Astrocyte (in vitro differentiated cells and primary cell): ENCODE measurements around the gene SLC25A33.
"Not testable (repeated sequence)": the region's sequence is repeated elsewhere in the genome, so short reads cannot be mapped to it uniquely, and the experiment has no call there.

Experiments used
- EZH2 ChIP-seq: IDR thresholded peaks from 2 replicates; pipeline ENCODE4 v1.6.1; 2012; ENCODE audit warnings: mild to moderate bottlenecking, low read length, inconsistent platforms; ENCODE audit not compliant: insufficient read depth
- TF ChIP-seq, protein P1 (sequence below): IDR thresholded peaks from 2 replicates; pipeline ENCODE4 v1.5.1; 2011; ENCODE audit warnings: low read depth, mild to moderate bottlenecking, inconsistent platforms, low read length, moderate library complexity; ENCODE audit not compliant: insufficient read depth

DNA sequence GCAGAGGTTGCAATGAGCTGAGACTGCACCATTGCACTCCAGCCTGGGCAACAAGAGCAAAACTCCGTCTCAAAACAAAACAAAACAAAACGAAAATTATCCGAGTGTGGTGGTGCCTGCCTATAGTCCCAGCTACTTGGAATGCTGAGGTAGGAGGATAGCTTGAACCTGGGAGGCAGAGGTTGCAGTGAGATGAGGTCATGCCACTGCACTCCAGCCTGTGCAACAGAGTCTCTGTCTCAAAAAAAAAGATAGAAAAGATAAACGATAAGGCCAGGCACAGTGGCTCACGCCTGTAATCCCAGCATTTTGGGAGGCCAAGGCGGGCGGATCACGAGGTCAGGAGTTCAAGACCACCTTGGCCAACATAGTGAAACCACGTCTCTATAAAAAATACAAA, 23.7 kb upstream of the SLC25A33 start:
- TF ChIP-seq, protein P1, sequence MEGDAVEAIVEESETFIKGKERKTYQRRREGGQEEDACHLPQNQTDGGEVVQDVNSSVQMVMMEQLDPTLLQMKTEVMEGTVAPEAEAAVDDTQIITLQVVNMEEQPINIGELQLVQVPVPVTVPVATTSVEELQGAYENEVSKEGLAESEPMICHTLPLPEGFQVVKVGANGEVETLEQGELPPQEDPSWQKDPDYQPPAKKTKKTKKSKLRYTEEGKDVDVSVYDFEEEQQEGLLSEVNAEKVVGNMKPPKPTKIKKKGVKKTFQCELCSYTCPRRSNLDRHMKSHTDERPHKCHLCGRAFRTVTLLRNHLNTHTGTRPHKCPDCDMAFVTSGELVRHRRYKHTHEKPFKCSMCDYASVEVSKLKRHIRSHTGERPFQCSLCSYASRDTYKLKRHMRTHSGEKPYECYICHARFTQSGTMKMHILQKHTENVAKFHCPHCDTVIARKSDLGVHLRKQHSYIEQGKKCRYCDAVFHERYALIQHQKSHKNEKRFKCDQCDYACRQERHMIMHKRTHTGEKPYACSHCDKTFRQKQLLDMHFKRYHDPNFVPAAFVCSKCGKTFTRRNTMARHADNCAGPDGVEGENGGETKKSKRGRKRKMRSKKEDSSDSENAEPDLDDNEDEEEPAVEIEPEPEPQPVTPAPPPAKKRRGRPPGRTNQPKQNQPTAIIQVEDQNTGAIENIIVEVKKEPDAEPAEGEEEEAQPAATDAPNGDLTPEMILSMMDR: not testable (repeated sequence)
- not testable (repeated sequence) for TF ChIP-seq EZH2
